ENCODE measurements around the gene PDCD2L. TPM values are rescaled to one million over a fixed set of nuclear protein-coding genes. Genes with fewer than 3 reads are reported as not detected.
"Not testable (repeated sequence)": the region's sequence is repeated elsewhere in the genome, so short reads cannot be mapped to it uniquely, and the experiment has no call there.

PDCD2L gene
- total RNA-seq, 6 experiments from 2014 or later, result 8.8 to 13.3 (median 12.0) TPM

- H3K36me3 Mint-ChIP-seq (ENCODE audit: low read depth), result peaks cover 32% of the 10 kb centered on the region
- H3K27ac Mint-ChIP-seq, result no peak overlapping the region
Observed at GRCh38 chr19:34386645-34387445, 17.4 kb upstream of the PDCD2L start.

DNA sequence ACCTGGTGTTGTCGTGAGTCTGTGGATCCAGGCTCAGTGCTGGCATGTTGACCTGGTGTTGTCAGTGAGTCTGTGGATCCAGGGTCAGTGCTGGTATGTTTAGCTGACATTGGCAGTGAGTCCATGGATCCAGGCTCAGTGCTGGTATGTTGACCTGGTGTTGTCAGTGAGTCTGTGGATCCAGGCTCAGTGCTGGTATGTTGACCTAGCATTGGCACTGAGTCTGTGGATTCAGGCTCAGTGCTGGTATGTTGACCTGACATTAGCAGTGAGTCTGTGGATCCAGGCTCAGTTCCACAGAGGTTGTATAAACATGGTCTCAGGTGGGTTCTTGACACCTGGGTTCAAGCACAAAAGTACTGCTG lies 16.8 kb upstream of the PDCD2L start:
- Mint-ChIP-seq H3K36me3 (ENCODE audit: low read depth) (peaks cover 32% of the 10 kb centered on the region), H3K27ac (no peak overlapping the region), H3K9me3 (no peaks in the 10 kb centered on the region), H3K4me3 (no peak overlapping the region), H3K27me3 (ENCODE audit: insufficient read depth) (no peaks in the 10 kb centered on the region; the same call in 1 of the 2 replicates), H3K4me1 (ENCODE audit: low read depth) (no peaks in the 10 kb centered on the region)
- DNase-seq, result no peak
- TF ChIP-seq, protein P1, sequence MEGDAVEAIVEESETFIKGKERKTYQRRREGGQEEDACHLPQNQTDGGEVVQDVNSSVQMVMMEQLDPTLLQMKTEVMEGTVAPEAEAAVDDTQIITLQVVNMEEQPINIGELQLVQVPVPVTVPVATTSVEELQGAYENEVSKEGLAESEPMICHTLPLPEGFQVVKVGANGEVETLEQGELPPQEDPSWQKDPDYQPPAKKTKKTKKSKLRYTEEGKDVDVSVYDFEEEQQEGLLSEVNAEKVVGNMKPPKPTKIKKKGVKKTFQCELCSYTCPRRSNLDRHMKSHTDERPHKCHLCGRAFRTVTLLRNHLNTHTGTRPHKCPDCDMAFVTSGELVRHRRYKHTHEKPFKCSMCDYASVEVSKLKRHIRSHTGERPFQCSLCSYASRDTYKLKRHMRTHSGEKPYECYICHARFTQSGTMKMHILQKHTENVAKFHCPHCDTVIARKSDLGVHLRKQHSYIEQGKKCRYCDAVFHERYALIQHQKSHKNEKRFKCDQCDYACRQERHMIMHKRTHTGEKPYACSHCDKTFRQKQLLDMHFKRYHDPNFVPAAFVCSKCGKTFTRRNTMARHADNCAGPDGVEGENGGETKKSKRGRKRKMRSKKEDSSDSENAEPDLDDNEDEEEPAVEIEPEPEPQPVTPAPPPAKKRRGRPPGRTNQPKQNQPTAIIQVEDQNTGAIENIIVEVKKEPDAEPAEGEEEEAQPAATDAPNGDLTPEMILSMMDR (IDR thresholded peaks at IDR 0.05), result no peak

More at GRCh38 chr19:34386645-34387445, 17.4 kb upstream of the PDCD2L start:
- TF ChIP-seq, protein P1 (IDR thresholded peaks at IDR 0.05), result no peak
- Mint-ChIP-seq H3K9me3 (no peaks in the 10 kb centered on the region), H3K4me3 (no peak overlapping the region), H3K27me3 (ENCODE audit: insufficient read depth) (no peaks in the 10 kb centered on the region; the same call in 1 of the 2 replicates), H3K4me1 (ENCODE audit: low read depth) (no peaks in the 10 kb centered on the region)
- DNase-seq, result no peak

GRCh38 chr19:34388745-34389144 lies 15.5 kb upstream of the PDCD2L start:
- not testable (repeated sequence) for H3K9me3 Mint-ChIP-seq

DNA sequence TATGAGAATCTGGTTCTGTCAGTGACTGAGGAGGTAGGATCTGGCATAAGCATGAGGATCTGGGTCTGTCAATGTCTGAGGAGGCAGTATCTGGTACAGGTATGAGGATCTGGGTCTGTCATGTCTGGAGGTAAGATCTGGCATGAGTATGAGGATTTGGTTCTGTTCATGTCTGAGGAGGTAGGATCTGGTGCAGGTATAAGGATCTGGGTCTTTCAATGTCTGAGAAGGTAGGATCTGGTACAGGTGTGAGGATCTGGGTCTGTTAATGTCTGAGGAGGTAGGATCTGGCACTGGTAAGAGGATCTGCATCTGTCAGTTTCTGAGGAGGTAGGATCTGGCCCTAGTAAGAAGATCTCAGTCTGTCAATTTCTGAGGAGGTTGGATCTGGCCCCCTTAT lies 12.4 kb upstream of the PDCD2L start:
- H3K27ac Mint-ChIP-seq, result no peak overlapping the region
- H3K9me3 Mint-ChIP-seq, result no peaks in the 10 kb centered on the region
- TF ChIP-seq, protein P1 (IDR thresholded peaks at IDR 0.05), result no peak
- no peak for DNase-seq
- H3K27me3 Mint-ChIP-seq (ENCODE audit: insufficient read depth), result no peaks in the 10 kb centered on the region
- no peak overlapping the region for H3K4me3 Mint-ChIP-seq
- H3K36me3 Mint-ChIP-seq (ENCODE audit: low read depth), result no peaks in the 10 kb centered on the region
- H3K4me1 Mint-ChIP-seq (ENCODE audit: low read depth), result no peaks in the 10 kb centered on the region

More at GRCh38 chr19:34388745-34389144, 15.5 kb upstream of the PDCD2L start:
- not testable (repeated sequence) for H3K27me3 Mint-ChIP-seq (ENCODE audit: insufficient read depth); H3K27ac Mint-ChIP-seq; DNase-seq; H3K4me1 Mint-ChIP-seq (ENCODE audit: low read depth); H3K4me3 Mint-ChIP-seq
- peaks cover 20% of the 10 kb centered on the region for H3K36me3 Mint-ChIP-seq (ENCODE audit: low read depth)

DNA sequence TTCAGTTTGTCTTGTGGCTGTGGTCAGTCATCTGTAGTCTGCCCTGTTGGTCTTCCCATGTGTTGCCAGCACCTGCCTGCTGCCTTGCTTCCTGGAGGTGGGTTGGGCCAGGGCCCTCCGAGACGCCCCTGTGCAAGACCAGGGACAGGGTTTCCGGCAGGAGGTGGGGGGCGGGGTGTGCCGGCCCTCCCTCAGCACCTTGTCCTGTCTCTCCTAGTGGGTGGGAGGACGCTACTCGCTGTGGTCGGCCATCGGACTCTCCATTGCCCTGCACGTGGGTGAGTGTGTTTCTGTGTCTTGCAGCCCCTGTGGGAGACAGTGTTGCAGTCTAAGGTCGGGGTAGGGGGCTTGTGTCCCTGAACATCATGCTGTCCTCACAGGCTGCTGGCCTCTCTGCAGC lies 11.2 kb upstream of the PDCD2L start:
- H3K27ac Mint-ChIP-seq, result no peak overlapping the region

GRCh38 chr19:34393629-34394028 lies 10.6 kb upstream of the PDCD2L start:
- no peaks in the 10 kb centered on the region for H3K4me1 Mint-ChIP-seq (ENCODE audit: low read depth)
- no peaks in the 10 kb centered on the region; the same call in 1 of the 2 replicates for H3K36me3 Mint-ChIP-seq (ENCODE audit: low read depth)
- H3K27me3 Mint-ChIP-seq (ENCODE audit: insufficient read depth), result no peaks in the 10 kb centered on the region; the same call in 1 of the 2 replicates
- no peak overlapping the region for H3K4me3 Mint-ChIP-seq
- TF ChIP-seq, protein P1 (IDR thresholded peaks at IDR 0.05), result no peak
- H3K9me3 Mint-ChIP-seq, result no peaks in the 10 kb centered on the region
- DNase-seq, result no peak
- no peak overlapping the region for H3K27ac Mint-ChIP-seq

More for the DNA sequence above, 11.2 kb upstream of the PDCD2L start:
- Mint-ChIP-seq H3K4me3 (no peak overlapping the region), H3K9me3 (no peaks in the 10 kb centered on the region), H3K36me3 (ENCODE audit: low read depth) (no peaks in the 10 kb centered on the region), H3K4me1 (ENCODE audit: low read depth) (no peaks in the 10 kb centered on the region), H3K27me3 (ENCODE audit: insufficient read depth) (no peaks in the 10 kb centered on the region)
- DNase-seq, result no peak
- TF ChIP-seq, protein P1 (IDR thresholded peaks at IDR 0.05), result no peak
